Eye (tissue), 1 donor: ENCODE measurements around the gene ANTXRL.
"Not testable (repeated sequence)": the region's sequence is repeated elsewhere in the genome, so short reads cannot be mapped to it uniquely, and the experiment has no call there.

Experiments
- DNase-seq: peaks from one replicate; pipeline ENCODE4 v3.0.0-alpha.2; 2015

Gene ANTXRL

GRCh38 chr10:46375406-46375805 is 88.6 kb downstream of the ANTXRL start, which contains the start of gene ANXA8L1:
Gene ANXA8L1 (plus strand): TSS chr10:46375776. CDS start chr10:46375852, 76 bp downstream.
- not testable (repeated sequence) for DNase-seq

DNA sequence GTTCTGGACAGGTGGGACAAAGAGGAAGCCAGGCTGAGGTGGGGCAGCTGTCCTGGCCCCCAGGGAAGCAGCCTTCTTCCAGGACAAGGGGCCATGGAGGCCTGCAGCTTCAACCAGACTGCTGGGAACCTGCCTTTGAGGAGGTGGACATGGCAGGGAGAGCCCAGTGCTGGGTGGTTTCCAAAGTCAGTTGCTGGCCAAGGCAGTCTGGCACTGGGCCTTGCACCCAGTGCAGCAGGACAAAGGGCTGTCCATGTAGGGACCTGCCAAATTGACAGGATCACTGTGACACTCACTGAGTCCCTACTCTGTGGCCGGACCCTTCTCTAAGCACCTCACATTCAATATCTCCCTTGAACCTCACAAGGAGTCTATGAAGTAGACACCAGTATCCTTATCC is 90.2 kb downstream of the ANTXRL start:
- not testable (repeated sequence) for DNase-seq

DNA sequence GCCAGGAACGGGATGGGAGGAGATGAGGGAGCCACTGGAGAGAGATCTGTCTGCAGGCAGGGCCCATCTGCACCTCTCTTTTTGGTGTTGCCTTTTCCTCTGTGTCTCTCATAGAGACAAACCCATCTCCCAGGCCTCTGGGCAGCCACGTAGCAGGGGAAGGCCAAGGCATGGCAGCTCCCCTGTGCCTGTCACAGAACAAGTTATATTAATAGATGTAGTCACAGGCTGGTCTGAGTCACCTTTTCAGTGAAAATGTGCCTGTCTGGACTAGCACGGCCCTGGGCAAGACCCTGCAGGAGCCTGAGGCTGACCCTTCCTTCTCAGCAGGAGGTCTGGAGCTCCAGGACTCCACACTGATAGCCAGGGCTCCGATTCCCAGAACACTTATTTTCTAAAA is 90.9 kb downstream of the ANTXRL start:
- not testable (repeated sequence) for DNase-seq

- not testable (repeated sequence) for DNase-seq
These were observed 91.3 kb downstream of the ANTXRL start for GRCh38 chr10:46378108-46378507.

GRCh38 chr10:46379233-46379848 is 92.5 kb downstream of the ANTXRL start:
- not testable (repeated sequence) for DNase-seq
